GM18526 (cell line): Measurements from ENCODE around the gene DGKG.

ENCODE experiments used
- POLR2A ChIP-seq: IDR thresholded peaks from 3 replicates; pipeline ENCODE4 v1.6.1; 2011; ENCODE audit not compliant: insufficient read length; ENCODE audit errors: extremely low read depth

DGKG gene

DNA sequence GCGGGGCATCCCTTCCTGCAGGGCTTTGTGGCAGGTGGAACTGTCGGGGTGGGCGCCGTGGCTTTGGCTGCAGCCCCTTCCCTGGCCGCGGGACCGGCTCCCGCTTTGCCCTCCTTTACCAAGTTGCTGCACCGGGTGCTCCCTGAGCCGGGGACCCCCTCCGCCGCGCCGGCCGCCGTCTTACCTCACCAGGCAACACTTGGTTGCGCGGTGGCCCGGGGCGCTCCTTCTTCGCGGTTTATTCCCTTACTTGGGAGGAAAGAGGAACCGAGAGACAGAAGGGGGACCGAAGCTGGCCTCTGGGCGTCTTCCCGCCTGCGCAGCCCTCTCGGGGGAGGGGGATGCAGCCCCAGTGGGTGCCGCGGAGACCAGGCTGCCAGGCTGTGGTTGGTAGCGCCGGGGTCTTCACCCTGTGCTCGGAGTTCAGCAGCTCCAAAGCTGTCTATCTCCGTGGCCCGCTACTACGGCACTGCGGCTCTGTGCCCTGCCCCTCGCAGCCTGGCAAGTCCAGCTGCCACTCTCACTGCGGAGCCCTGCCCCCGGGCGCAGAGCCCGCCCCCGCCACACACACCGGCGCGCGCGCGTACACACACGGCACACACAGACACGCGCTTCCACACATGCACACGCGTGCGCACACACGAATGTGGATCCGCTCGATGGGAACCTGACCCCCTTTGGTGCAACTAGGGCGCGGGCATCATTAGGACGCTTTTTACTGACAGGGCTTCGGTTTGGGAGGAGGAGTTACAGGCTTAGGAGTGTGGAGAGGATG lies at the start of gene DGKG:
TSS of gene DGKG (minus strand) at position 473 of the 775 bp plus-strand sequence. CDS start 41,775 bp downstream, outside the sequence.
- no peak for TF ChIP-seq POLR2A

DNA sequence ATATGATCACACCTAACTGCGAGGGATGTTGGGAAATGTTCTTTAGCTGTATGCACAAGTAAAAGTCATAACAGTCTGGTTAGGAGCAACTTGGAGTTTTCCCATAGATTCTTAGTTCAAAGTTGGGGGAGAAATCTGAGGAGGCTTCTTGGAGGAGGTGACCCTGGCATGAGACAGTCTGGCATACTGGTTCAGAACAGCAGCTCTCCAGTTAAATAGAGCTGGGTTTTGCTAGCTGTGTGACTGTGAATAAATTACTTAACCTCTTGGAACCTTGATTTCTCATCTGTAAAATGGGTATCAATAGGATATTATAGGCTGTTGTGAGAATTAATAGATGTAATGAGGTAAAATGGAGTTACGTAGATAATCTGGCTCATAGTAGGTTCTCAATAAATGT lies 49.1 kb upstream of the DGKG start:
- TF ChIP-seq POLR2A: no peak

DNA sequence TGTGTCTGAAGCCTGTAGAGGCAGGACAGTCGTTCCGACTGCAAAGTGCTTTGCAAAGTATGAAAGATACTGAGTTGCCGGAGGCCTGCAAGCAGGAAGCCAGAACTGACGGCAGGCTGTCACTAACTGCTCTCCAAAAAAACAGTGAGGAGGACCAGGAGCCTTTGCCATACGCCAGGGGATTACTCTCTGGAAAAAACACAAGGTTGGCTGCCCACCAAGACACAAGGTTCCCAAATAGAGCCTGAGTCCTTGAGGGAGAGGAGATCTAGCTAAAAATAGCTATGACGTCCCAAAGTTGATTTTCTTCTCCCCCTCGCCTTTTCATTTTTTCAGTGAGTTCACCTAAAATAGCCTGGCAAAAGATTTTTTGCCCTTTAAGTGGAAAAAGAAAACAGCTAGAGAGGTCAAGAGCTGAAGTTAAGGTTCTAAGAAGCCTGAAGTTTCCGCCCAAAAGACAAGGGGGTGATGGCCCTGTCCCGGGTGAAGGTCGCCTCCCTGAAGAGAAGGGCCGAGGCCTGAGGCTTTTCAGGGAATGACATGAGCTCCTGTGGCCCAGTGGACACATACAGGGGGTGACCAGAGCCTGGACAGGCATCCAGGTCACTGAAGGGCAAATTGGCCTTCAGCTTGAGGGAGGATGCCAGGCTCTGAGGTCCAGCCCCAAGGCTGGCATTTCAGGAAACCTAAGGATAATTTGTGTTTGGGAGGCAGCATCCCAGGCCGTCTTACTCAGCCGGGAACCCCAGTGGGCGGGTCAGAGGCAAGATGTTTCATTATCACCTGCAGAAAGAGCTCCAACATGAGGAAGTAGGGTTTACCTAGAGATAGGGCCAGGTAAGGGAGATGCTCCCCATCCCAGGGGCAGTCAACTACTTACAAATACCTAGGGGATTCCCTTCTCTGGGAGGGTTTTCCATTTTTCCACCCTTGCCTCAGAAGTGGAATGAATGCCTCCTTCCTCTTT lies 44.9 kb upstream of the DGKG start:
- TF ChIP-seq POLR2A: no peak

DNA sequence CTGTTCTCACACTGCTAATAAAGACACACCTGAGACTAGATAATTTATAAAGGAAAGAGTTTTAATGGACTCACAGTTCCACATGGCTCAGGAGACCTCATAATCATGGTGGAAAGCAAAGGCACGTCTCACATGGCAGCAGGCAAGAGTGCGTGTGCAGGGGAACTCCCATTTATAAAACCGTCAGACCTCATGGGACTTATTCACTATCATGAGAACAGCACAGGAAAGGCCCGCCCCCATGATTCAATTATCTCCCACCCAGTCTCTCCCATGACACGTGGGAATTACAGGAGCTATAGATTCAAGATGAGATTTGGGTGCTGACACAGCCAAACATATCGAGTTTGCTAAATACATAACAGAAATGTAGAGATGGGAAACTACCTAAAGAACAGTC lies 39.5 kb upstream of the DGKG start:
- no peak for TF ChIP-seq POLR2A

DNA sequence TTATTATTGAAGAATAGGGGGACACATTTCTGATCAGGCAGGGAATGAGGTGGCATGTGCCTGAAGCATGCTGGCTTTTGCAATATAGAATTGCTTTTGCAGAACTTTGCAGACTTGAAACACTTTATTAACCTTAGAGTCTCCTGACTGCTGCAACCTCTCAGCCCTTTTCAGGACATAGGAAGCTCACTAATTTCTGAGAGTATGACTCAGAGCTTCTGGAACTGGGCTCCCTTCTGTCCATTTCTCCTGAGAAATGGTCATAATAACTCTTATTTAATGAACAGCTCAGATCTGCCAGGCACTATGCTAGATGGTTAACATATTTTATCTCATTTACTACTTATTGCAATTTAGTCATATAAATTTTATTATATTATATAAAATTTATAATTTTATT lies 38.6 kb upstream of the DGKG start:
- TF ChIP-seq POLR2A: no peak

DNA sequence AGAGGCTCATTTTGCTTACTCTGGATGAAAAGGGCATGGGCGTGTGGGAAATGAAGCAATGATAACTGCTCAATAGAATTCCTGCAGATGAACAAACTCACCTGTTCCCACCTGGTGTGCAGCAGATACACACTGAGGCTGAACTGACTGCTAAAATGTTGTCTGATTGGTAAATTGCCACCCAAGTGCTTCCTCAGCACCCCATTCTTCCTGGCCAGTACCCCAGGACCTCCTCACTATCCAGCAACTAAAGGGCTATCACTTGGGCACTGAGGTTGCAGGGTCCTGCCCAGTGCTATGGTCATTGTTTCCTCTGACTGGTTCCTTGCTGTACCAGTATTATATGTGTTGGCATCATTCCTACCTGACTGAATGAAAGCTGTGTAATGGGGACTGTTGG lies 38.0 kb upstream of the DGKG start:
- TF ChIP-seq POLR2A: no peak

DNA sequence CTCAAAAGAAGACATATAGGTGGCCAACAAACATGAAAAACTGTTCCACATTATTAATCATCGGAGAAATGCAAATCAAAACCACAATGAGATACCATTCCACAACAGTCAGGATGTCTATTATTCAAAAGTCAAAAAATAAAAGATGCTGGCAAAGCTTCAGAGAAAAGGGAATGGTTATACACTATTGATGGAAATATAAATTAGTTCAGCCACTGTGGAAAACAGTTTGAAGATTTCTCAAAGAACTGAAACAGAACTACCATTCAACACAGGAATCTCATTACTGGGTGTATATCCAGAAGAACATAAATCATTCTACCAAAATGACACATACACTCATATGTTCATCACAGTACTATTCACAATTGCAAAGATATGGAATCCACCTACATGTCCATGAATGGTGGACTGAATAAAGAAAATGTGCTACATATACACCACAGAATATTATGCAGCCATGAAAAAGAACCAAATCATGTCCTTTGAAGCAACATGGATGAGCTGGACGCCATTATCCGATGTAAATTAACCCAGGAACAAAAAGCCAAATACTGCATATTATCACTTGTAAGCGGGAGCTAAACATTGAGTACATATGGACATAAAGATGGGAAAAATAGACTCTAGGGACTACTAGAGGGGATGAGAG lies 32.7 kb upstream of the DGKG start:
- TF ChIP-seq POLR2A: no peak

DNA sequence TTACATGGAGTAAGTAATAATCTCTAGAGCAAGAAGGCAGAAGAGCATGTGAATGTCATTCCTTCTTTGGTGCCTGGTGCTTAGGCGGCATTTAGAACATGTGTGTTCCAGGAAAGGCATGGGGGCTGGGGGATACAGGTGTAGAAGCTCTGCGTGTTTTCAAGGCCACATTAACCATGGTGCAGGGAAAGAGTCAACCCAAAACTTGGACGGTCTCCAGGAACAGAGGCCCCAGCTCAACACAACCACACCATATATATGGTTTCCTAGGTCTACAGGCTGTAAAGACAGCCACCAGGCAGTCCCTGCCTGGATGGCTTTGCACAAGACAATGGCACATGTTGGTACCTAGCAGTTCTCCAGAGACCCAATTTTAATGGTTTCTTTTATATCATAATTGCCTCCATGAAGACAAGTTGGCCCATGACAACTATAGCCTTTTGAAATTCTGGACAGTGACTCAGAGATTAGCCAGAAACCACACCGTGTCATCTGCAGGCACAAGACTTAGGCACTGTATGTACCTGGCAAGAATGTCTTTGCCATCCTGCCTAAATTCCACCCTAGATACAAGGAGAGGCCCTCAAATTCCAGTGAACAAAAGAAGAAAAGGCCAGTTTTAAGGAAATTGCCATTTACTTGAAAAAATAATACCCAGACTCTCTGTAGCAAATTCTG lies 25.0 kb upstream of the DGKG start:
- no peak for TF ChIP-seq POLR2A

DNA sequence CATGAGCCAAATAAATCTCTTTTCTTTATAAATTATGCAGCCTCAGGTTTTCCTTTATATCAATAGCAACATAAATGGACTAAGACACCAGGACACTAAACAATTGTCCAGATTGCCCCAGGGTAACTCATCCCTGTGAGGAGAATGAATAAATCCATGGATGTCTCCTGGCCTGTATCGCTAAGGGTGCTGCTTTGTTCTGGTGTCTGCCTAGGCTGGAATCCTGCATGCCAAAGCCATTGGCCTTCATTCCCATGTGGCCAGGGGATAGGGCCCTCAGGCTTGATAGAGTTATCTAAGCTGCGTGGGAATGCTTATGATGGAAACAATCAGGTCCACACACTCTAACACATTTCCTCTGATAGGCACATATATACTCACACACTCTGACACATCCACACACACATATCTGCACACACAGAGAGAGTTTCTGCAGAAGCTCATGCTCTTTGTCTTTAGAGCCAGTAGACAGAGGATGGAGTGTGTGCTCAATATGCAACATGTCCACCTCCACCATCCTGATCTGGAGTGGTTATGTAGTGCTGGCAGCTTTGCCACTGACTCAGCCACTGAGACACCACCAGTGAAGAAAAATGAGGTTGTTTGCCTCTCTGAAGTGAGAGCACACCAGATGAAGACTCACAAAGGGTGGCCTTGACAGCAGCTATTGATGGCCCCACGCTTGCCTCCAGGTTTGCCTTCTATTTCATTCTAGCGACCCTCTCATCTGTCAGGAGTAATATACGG lies 24.0 kb upstream of the DGKG start:
- TF ChIP-seq POLR2A: no peak

DNA sequence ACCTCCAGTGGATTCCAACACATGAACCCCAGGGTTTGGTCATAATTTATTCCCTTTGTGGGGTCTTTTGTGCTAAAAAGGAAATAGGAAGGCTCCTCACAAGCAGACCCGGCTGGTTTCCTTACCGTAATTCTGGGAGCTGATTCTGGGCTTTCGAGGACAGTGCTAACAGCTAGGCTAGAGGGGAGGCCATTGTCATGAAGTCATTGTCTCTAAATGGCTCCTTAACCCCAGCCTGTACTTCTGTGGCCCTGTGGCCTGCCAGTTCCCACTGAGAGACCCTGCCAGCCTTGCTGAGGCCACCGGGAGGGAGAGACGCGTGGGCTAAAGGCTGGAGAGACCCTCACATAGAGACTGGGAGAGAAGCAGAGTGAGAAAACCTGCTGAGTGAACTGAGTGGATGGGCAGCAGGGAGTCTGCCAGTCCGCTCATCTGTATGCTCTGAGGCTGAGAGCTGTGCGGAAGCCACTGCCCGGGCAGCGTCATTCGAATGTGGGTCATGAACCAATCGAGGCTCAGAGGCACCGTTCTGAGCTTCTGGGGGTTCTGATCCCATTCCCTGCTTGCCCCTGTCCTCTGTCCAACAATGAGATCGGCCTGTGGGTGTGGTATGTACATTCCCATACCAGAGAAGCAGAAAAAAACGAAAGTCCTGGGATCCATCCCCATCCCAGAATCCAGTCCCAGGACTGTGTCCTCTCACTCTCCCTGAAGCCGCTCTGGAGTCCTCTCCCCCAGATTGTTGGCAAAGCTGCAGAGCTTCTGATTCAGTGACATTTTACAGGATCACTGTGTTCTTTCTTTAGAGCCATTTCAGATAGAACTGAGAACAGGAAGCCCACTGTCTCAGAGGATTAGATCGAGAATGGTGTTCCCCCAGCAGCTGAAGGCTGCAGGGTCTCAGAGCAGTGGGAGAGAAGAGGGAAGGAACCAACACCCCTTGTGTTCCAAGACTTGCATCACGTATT lies 21.3 kb upstream of the DGKG start:
- no peak for TF ChIP-seq POLR2A

DNA sequence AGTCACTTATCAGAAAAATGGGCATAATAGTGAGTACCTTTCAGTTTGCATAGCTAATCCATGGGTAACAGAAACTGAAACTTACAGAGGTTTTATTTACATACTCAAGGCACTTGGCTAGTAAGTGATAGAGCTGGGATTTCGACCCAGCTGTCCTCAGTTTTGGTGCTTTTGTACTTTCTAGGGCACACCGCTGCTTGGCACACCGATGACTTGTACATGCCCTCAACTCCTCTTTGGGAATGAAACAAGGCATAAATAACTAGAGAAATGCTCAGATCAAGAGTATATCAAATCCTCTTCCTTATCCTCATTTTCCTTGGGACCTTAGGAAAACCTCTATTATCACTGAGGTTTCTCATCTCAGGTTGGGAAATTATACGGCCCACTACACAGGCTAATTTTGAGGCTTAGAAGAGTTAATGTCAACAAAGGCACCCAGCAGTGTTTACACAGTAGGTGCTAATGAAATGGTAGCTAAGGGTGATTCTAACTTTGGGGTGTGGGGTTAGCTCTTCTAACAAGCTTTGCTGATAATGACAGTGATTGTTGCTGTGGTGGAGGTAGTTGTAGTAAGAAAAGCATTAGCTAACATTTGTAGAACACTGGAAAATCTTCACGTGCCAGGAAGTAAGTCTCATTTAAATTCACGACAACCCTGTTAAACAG lies 20.3 kb upstream of the DGKG start:
- no peak for TF ChIP-seq POLR2A

DNA sequence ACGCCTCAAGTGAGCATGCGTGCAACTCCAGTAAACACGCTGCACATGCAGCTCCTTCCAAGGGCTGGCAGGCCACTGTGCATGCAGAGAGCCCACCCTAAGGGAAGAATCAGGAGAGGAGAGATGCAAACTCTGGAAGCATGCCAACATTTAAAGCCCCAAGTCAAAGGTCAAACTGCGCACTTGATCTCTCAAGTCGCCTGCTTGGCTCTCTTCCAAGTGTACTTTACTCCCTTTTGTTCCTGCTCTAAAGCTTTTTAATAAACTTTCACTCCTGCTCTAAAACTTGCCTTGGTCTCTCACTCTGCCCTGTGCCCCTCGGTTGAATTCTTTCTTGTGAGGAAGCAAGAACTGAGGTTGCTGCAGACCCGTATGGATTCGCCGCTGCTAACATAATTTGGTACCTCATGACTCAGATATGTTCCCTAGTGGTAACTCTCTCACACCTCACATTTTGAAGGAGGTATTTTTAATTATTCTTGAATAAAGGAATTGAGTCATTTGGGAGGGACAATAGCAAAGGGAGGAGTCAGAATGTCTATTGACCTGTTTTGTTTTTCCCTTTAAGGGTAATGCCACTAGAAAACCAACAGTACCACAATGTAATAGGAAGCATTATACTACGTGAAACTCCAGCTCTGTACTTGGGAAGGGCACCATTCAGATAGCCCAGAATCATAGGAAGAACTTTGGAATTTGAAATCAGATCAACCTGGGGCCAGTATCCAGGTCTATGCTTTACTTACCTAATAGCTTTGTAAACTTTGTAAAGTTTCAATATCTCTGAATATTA lies 19.6 kb upstream of the DGKG start:
- no peak for TF ChIP-seq POLR2A
